Keratinocyte (primary cell): Measurements from ENCODE around the gene KDM4B. TPM values are rescaled to one million over a fixed set of nuclear protein-coding genes. Genes with fewer than 3 reads are reported as not detected.

Source experiments
- DNase-seq: peaks from one replicate; pipeline ENCODE4 v3.0.0-alpha.2; 2011; ENCODE audit warnings: low read depth, missing footprints, low spot score
- FAIRE-seq: peaks from 2 replicates; lab custom pipeline; 2011; peaks lifted over from hg19 to GRCh38; lab: Jason Lieb, UNC
- H2AFZ ChIP-seq: 2 replicates; pipeline ENCODE4 v1.6.0; 2012; ENCODE audit warnings: low read length, control low read depth, inconsistent platforms; ENCODE audit not compliant: control insufficient read depth
- H3K27ac ChIP-seq: 2 replicates; pipeline ENCODE4 v1.5.1; 2011; ENCODE audit warnings: low read length; ENCODE audit not compliant: control insufficient read depth, insufficient read depth
- H3K27me3 ChIP-seq: 3 replicates; pipeline ENCODE4 v1.6.0; 2011; ENCODE audit warnings: low read length; ENCODE audit not compliant: control insufficient read depth, insufficient read depth; ENCODE audit errors: extremely low read depth
- H3K36me3 ChIP-seq, 2 experiments: 2 replicates in 1 of 2; 3 replicates in 1 of 2; pipeline ENCODE4 v1.5.1; 2011; ENCODE audit warnings: low read length in 2 of 2, mild to moderate bottlenecking in 1 of 2; ENCODE audit not compliant: control insufficient read depth in 2 of 2, insufficient read depth in 2 of 2; ENCODE audit errors: extremely low read depth in 1 of 2
- H3K4me1 ChIP-seq: 3 replicates; pipeline ENCODE4 v1.5.1; 2011; ENCODE audit warnings: low read length; ENCODE audit not compliant: control insufficient read depth, insufficient read depth; ENCODE audit errors: extremely low read depth
- H3K4me2 ChIP-seq: 3 replicates; pipeline ENCODE4 v1.6.0; 2011; ENCODE audit warnings: low read depth, low read length; ENCODE audit not compliant: control insufficient read depth, insufficient read depth; ENCODE audit errors: extremely low read depth
- H3K4me3 ChIP-seq, 3 experiments: fragments of 200-600 bp in 1 of 3; sonication (generic) in 1 of 3; 2 replicates in 2 of 3; 3 replicates in 1 of 3; pipeline ENCODE4 v1.5.1; 2011 to 2016; ENCODE audit warnings: low read length in 3 of 3, mild to moderate bottlenecking in 3 of 3, control low read depth in 2 of 3, inconsistent platforms in 1 of 3, low read depth in 1 of 3, mixed read lengths in 1 of 3, mixed run types in 1 of 3, moderate library complexity in 1 of 3; ENCODE audit not compliant: control insufficient read depth in 2 of 3, insufficient read depth in 2 of 3; ENCODE audit errors: extremely low read depth in 1 of 3
- H3K79me2 ChIP-seq: 2 replicates; pipeline ENCODE4 v1.6.0; 2012; ENCODE audit warnings: low read length; ENCODE audit not compliant: control insufficient read depth, insufficient read depth
- H3K9ac ChIP-seq: 3 replicates; pipeline ENCODE4 v1.6.0; 2011; ENCODE audit warnings: low read length; ENCODE audit not compliant: control insufficient read depth, insufficient read depth; ENCODE audit errors: extremely low read depth
- H3K9me1 ChIP-seq: 3 replicates; pipeline ENCODE4 v1.6.0; 2011; ENCODE audit warnings: low read length; ENCODE audit not compliant: control insufficient read depth, insufficient read depth; ENCODE audit errors: extremely low read depth
- H3K9me3 ChIP-seq: 2 replicates; pipeline ENCODE4 v1.5.1; 2012; ENCODE audit warnings: low read depth, low read length; ENCODE audit not compliant: control insufficient read depth
- H4K20me1 ChIP-seq: 3 replicates; pipeline ENCODE4 v1.6.0; 2011; ENCODE audit warnings: low read length; ENCODE audit not compliant: control insufficient read depth, insufficient read depth; ENCODE audit errors: extremely low read depth
- EZH2 ChIP-seq: IDR thresholded peaks from one replicate; pipeline ENCODE4 v1.6.1; 2012; ENCODE audit warnings: inconsistent platforms, mild to moderate bottlenecking, low read length, moderate library complexity
- dilution Hi-C: fragments of 300-500 bp; cut with MboI; formaldehyde crosslinking; loops from one replicate; pipeline ENCODE4 v1.7.0; 2020; ENCODE audit warnings: low sequenced_read_pairs; ENCODE audit not compliant: extremely low pct_ligation_motif_present
- polyA plus RNA-seq, 5 experiments: library from polyadenylated mRNA; depleted of rRNA in 3 of 5; stranded (reverse) in 3 of 5; stranded (forward) in 1 of 5; unstranded in 1 of 5; fragments of >200 nt; gene quantifications; 1 replicate in 1 of 5; 2 replicates in 3 of 5; 3 replicates in 1 of 5; pipeline versions ENCODE4 v1.2.1 to v1.2.3, GENCODE V29; 2011 to 2012; ENCODE audit warnings: missing spikeins in 2 of 5, low read depth in 1 of 5, low replicate concordance in 1 of 5
- TF ChIP-seq, protein P1 (sequence below), 3 experiments: IDR thresholded peaks in 1 of 3; conservative IDR thresholded peaks in 1 of 3; optimal IDR thresholded peaks in 1 of 3; 2 replicates in 2 of 3; 3 replicates in 1 of 3; pipeline versions ENCODE3 to v1.5.1; 2011; ENCODE audit warnings: low read length in 3 of 3, mild to moderate bottlenecking in 3 of 3, moderate library complexity in 2 of 3, control low read depth in 1 of 3, inconsistent platforms in 1 of 3; ENCODE audit not compliant: insufficient read depth in 2 of 3; ENCODE audit errors: extremely low read depth in 1 of 3

Gene KDM4B
- polyA plus RNA-seq, 1 donor (not counting 4 experiments of a cell fraction or from before 2014, with no cell fraction given): 6.2 TPM

DNA sequence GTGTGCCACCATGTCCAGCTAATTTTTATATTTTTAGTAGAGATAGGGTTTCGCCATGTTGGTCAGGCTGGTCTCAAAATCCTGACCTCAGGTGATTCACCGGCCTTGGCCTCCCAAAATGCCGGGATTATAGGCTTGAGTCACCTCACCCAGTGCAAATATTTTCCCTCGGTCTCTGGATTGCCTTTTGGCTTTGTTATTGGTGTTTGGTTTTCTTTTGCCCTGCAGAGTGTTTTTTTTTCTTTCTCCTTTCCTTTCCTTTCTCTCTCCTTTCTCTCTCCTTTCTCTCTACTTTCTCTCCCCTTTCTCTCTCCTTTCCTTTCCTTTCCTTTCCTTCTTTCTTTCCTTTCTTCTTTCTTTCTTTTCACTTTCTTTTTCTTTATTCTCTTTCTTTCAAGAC, 33.2 kb downstream of the KDM4B start:
- no peak for FAIRE-seq
- DNase-seq: no peak
- Histone ChIP-seq H3K27me3 (no peaks in the 10 kb centered on the region), H3K36me3 (peaks cover 0 to 5% of the 10 kb centered on the region in 2 experiments), H3K9me3 (no peaks in the 10 kb centered on the region), H3K4me2 (no peak overlapping the region), H3K9me1 (no peaks in the 10 kb centered on the region), H4K20me1 (peaks cover 11% of the 10 kb centered on the region), H3K4me3 (no peak overlapping the region), H3K9ac (no peak overlapping the region), H3K4me1 (peaks cover 5% of the 10 kb centered on the region), H2AFZ (no peak overlapping the region), H3K27ac (no peak overlapping the region), H3K79me2 (peaks cover 58% of the 10 kb centered on the region)
- TF ChIP-seq EZH2: no peak
- TF ChIP-seq, protein P1, sequence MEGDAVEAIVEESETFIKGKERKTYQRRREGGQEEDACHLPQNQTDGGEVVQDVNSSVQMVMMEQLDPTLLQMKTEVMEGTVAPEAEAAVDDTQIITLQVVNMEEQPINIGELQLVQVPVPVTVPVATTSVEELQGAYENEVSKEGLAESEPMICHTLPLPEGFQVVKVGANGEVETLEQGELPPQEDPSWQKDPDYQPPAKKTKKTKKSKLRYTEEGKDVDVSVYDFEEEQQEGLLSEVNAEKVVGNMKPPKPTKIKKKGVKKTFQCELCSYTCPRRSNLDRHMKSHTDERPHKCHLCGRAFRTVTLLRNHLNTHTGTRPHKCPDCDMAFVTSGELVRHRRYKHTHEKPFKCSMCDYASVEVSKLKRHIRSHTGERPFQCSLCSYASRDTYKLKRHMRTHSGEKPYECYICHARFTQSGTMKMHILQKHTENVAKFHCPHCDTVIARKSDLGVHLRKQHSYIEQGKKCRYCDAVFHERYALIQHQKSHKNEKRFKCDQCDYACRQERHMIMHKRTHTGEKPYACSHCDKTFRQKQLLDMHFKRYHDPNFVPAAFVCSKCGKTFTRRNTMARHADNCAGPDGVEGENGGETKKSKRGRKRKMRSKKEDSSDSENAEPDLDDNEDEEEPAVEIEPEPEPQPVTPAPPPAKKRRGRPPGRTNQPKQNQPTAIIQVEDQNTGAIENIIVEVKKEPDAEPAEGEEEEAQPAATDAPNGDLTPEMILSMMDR (optimal IDR thresholded peaks at IDR 0.05 in 1 of 3, IDR thresholded peaks at IDR 0.05 in 1 of 3, conservative IDR thresholded peaks at IDR 0.05 in 1 of 3; ENCODE audit: extremely low read depth in 1 of 3, insufficient read depth in 2 of 3, low read length in 3 of 3): no peak
- dilution Hi-C loops: no loop called here

DNA sequence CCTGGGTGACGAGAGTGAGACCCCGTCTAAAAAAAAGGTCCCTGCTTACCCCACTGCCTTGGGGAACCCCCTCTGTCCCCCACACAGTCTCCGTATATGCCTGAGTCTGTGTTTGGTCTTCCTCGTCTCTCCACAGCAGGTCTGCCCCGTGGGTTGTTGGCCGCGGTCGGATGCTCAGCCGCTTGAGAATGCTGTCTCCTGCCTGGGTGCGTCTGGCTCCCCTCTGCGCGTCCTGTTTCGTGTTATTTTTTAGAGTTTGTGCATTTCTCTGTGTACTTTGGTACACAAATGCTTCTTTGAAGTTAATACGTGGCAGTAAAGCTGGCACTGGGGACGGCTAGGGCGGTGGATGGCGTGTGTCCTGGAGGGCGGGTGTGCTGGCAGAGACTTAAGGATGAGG, 34.9 kb downstream of the KDM4B start:
- dilution Hi-C loops: no loop called here
- no peak overlapping the region for H2AFZ ChIP-seq
- H3K9ac ChIP-seq: no peak overlapping the region
- H3K4me3 ChIP-seq: no peak overlapping the region
- TF ChIP-seq, protein P1 (optimal IDR thresholded peaks at IDR 0.05 in 1 of 3, IDR thresholded peaks at IDR 0.05 in 1 of 3, conservative IDR thresholded peaks at IDR 0.05 in 1 of 3; ENCODE audit: extremely low read depth in 1 of 3, insufficient read depth in 2 of 3, low read length in 3 of 3): no peak
- no peak for TF ChIP-seq EZH2
- H3K27ac ChIP-seq: no peak overlapping the region
- peaks cover 0 to 1% of the 10 kb centered on the region in 2 experiments for H3K36me3 ChIP-seq
- DNase-seq (no peak), FAIRE-seq (no peak)
- peaks cover 5% of the 10 kb centered on the region for H3K4me1 ChIP-seq
- H3K27me3 ChIP-seq: no peaks in the 10 kb centered on the region
- H3K9me3 ChIP-seq: no peaks in the 10 kb centered on the region
- no peaks in the 10 kb centered on the region for H3K9me1 ChIP-seq
- H4K20me1 ChIP-seq: peaks cover 14% of the 10 kb centered on the region
- peaks cover 59% of the 10 kb centered on the region for H3K79me2 ChIP-seq
- H3K4me2 ChIP-seq: no peak overlapping the region
